NCI-H1092 treated with DMSO at 0.1 percent for 48 hours (cell line): Measurements from ENCODE around the gene RNF125.
"Not testable (repeated sequence)": the region's sequence is repeated elsewhere in the genome, so short reads cannot be mapped to it uniquely, and the experiment has no call there.

Experiments used
- DNase-seq: peaks from one replicate; lab custom pipeline; 2025; lab: John Stamatoyannopoulos, UW

The RNF125 gene

DNA sequence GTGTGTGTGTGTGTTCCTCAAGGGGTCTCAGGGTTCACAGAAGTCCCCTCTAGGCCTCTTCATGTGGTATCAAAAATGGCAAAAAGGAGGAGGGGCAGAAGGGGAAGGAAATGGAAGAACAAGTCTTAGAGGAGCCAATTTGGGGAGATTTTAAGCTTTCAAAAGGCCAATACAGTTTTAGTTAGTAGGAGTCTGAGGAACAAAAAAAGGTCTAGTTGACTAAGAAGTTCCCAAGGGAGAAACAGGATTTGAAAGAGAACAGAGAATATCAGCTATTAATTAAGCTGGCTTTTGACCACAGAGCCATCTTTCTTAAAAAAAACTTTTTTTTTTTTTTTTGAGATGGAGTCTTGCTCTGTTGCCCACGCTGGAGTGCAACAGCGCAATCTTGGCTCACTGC lies 7.1 kb downstream of the RNF125 start:
- DNase-seq, result no peak

DNA sequence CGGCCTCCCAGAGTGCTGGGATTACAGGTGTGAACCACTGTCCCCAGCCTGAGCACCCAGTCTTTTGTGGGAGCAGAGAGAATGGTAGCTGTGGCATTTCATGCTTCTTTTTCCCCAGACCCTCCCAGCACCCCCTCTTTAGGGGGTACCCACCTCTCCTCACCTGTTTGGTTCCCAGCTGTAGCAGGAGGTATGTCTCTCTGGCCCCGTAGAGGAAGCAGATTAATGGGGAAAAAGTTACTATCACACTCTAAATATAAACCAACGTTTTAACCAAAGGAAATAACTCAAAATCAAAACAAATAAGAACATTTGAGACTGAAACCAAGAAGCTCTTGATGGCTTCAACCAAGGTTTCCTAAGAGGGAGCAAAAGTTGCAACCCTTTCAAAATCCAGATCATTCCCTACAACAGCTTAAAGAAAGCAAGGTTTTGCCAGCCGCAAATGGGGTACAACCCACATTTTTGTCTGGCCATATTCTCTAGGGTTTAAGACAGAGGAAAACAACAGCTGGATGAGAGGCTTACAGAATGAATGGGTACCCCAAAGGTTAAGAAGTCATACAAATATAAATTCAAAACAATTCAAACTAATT lies 8.0 kb downstream of the RNF125 start:
- DNase-seq, result no peak

GRCh38 chr18:32029558-32029957 lies 10.9 kb downstream of the RNF125 start:
- DNase-seq, result no peak

DNA sequence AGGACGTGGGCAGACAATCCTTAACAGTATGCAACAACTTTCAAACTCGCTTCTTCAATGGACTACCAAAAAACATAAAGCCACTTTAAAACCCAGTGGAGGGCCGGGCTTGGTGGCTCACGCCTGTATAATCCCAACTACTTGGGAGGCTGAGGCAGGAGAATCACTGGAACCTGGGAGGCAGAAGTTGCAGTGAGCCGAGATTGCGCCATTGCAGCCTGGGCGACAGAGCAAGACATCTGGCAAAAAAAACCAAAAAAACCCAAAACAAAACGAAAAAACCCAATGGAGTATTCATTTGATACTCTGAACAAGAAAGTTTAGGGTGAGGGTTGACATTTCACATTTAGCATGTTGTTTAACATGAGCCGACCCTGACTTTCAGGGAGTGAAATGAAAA lies 14.0 kb downstream of the RNF125 start:
- no peak for DNase-seq

DNA sequence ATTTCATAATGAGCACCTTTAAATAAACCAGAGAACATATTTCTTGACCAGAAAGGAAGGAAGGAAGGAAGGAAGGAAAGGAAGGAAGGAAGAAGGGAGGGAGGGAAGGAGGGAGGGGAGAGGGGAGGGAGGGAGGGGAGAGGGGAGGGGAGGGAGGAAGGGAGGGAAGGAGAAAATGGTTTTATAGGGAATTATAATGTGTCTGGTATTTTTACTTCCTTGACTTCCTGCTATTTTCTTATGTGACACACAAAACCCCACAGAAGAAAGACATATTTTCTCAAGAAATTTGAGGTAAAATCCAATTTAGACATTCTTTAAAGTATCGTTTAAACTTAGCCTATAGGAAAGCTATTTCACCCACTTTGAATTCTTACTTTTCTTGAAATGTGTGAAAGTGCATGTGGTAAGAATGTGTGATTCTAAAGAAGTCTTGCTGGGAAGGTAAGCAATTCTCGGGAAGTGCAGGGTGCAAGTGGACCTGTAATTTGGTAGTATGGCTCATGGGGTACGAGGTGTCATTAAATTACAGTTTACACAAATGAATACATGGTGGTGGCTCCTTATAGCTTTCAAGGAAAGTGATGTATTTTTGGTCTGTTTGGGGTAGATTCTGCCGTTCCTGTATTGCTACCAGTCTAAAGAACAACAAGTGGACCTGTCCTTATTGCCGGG lies 18.0 kb downstream of the RNF125 start:
- DNase-seq, result no peak

DNA sequence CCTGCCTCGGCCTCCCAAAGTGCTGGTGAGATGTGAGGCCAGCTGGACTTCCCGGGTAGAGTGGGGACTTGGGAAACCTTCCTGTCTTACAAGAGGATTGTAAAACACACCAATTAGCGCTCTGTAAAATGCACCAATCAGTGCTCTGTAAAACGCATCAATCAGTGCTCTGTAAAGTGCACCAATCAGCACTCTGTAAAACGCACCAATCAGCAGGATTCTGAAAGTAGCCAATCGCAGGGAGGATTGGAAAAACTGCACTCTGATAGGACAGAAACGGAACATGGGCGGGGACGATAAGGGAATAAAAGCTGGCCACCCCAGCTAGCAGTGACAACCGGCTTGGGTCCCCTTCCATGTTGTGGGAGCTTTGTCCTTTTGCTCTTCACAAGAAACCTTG lies 19.0 kb downstream of the RNF125 start:
- no peak for DNase-seq

DNA sequence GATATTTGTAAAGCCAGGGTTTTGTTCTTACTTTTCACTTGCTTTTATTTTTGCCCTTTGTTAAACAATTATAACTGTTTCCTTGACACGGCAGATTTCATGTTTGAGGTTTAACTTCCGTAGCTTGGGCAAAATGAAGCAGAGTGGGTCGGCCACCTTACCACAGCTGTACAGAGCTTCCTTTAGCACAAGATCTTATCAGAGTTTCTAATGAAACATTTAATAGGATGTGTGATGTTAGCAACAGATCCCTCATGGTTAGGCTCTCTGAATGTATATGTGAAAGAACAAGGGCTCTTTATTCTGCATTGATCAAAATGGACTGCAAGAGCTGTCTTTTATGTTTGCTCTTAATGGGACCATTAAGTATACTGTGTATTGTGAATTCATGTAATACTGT lies 22.3 kb downstream of the RNF125 start:
- DNase-seq, result no peak

DNA sequence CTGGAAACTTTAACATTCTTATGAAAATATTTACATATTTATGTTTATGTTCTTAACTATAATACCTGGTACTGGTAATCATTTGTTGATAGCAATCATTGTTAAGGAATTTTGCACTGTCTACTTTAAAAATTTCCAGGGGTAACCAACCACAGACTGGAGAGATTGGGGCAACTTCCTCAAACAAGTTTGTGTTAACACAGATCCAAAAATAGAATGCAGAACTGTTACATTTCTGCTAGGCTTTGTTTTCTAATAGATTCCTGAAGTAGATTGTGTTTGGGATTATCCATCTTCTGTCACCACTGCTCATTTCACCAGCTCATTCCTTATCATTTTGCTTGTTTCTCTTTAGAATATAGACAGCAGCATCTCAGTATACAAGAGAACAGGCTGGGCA lies 23.7 kb downstream of the RNF125 start:
- DNase-seq, result no peak

DNA sequence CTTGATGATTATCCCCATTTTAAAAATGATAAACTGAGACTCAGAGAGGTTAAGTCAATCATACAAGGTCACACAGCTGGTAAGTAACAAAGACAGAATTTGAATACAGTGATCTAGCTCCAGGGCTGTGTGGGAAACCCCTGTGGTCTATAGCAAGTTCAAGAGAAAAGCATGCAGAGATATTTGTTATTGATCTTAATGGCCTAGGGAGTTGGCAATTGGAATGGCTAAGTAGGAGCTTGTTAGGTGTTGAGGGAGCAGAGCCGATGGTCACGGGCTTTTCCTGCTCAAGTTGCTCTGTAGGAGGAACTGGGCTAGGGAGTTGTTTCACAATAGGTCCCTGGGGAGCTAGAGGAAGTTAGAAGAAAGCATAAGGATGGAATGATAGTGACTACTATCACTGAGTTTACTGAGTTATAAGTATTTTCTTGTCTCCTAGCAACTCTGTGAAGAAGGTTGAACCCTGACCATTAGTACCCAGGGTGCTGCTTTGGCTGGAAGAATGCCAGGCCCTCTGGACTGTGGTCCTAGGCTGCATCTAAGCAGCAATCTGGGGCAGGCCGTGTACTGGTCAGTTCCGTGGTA lies 30.0 kb downstream of the RNF125 start:
- no peak for DNase-seq

DNA sequence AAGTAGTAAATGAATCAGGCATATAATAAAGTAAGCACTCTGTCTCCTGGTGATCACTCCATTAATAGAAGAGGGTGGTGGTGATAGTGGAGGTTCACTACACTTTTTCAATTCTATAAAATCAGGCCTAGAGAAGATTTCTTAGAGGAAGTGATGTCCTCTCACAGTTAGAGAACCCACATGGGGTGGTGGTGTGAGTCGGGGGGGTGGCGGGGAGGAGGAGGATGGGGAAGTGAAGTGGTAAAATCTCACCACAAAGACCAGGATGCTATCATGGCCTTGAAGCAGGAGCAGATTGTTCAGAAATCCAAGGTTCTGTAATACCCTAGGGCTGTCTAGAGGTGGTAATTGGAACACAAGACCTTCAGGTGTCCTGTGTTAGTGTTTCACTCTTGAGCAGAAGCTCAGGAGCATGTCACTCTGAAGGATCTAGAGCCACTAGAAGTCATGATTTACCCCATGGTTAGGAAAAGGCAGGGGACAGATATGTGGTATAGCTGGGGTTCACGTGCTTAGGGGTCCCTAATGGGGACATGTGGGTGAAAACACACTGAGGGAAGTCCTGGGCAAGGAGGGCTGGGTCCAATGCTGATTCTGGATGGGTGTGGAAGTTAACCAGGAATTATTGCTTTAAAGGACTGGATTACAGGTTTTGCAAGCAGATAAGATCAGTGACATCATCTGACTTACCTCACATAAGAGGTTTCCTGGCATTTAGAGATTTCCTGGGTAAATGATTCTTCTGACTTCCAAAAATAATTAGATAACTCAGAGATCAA lies 31.0 kb downstream of the RNF125 start:
- DNase-seq, result no peak

- peak; percentile 5 for DNase-seq
These were observed 38.2 kb downstream of the RNF125 start for GRCh38 chr18:32056613-32057358.

GRCh38 chr18:32057624-32058165 lies 39.1 kb downstream of the RNF125 start:
- DNase-seq, result no peak

DNA sequence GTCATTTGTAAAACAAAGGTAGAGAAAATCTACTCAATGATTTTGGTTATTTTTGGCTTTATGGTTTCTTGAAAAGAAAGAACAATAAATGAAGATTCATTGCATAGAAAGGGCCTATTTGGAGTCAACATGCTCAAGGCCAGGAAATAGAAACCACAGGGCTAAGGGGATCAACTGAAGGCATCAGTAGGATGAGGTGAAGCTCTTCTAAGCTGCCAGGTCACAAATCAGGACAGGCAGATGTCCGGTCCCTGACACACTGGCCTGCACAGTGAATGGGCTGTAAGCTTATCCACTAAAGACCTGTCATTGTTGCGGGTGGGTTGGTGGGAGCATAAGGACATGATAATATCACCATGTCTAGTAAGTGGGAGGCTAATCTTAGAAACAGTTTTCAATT lies 41.4 kb downstream of the RNF125 start:
- DNase-seq, result no peak

GRCh38 chr18:32067375-32068167 lies 48.9 kb downstream of the RNF125 start:
- DNase-seq, result no peak

GRCh38 chr18:32072321-32072720 lies 53.7 kb downstream of the RNF125 start:
- DNase-seq, result no peak

DNA sequence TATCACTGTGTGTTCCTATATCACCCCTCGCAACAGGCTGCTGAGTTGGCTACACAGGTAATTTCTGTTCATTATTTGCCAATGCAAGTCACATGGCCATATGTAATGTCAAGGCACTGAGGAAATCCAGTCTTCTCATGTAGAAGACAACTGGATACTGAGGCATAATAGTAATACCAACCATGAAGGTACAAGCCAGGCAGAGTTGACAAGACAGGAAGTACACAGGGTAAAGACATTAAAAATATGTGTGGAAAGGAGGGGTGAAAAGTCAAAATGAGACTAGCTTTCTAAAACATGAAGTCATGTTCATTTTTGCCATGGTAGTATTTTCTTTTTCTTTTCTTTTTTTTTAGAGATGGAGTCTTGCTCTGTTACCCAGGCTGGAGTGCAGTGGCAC lies 55.6 kb downstream of the RNF125 start:
- no peak for DNase-seq

DNA sequence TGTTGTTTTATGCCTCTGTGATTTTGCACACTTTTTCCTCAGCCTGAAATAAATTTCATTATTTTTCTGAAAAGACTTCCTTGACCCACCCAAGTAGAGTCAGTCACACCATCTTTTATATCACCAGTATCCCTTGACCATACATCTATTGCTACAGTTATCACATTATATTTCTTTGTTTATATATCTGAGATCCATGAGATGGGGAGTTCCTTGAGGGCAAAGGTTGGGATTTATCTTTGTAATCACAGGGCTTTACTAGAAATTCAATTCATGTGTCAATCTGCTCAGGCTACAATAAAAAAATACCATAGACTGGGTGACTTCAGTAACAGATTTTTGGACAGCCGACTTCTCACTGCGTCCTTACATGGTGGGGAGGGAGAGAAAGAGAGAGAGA lies 60.2 kb downstream of the RNF125 start:
- DNase-seq, result no peak

DNA sequence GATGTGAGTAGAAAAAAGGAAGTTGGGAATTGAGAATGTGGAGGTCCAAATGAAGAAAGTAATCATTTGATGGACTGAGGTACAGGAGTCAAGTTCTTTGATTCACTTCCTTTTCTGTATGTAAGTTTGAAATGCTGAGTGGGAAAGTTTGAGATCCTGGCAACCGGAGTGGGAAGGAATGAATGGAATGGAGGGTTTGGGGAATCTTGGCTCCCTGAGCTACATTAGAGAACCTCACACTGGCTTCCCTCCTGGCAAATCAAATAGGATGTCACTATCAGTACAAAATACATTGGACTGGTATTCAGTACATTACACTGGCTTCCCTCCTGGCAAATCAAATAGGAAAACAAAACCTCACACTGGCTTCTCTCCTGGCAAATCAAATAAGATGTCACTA lies 63.3 kb downstream of the RNF125 start:
- no peak for DNase-seq

DNA sequence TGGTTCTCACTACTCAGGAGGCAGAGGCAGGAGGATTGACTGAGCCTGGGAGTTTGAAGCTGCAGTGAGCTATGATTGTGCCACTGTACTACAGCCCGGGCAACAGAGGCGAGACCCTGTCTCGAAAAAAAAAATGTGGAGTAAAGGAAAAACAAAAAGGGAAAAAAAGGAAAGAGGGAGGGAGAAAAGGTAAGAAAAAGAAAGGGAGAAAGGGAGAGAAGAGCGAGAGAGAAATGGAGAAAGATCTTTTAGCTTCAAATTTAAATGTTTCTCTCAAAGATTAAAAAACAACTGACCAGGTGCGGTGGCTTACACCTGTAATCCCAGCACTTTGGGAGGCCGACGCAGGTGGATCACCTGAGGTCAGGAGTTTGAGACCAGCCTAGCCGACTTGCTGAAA lies 65.2 kb downstream of the RNF125 start:
- no peak for DNase-seq

DNA sequence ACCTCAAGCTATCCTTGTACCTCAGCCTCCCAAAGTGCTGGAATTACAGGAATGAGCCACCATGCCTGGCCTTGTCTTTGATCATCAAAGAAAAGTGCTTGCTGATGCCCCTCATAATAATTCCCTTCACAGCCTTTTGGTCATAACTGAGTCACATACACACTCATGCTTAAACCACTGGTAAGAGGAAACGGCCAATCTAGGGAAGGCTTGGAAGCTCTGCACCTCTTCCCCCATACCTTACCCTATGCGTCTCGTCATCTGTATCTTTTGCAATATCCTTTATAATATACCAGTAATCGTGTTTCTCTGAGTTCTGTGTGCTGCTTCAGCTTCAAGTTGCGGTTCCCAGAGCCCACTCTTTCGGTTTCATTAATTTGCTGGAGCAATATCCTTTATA lies 68.3 kb downstream of the RNF125 start:
- no peak for DNase-seq

DNA sequence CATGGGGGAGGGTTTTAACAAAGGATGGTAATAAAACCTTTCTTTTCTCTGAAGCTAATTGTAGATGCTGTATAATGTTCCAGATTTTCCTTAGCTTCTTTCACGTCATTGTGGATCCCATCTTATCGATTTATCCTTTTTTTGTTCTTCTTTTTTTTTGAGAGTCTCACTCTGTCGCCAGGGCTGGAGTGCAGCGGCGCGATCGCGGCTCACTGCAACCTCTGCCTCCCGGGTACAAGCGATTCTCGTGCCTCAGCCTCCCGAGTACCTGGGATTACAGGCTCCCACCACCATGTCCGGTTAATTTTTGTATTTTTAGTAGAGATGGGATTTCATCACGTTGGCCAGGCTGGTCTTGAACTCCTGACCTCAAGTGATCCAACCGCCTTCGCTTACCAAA lies 72.2 kb downstream of the RNF125 start:
- DNase-seq, result not testable (repeated sequence)
